ENCODE measurements around the gene ALX1.

ALX1 gene

GRCh38 chr12:85280165-85280983, at the start of gene ALX1:
Gene ALX1 (plus strand): TSS chr12:85280220. CDS start chr12:85280262, 42 bp downstream.
- peak; percentile 57 for DNase-seq (ENCODE audit: low spot score)

GRCh38 chr12:85237327-85237726, 42.7 kb upstream of the ALX1 start:
- DNase-seq (ENCODE audit: low spot score): no peak

GRCh38 chr12:85244561-85244960, 35.5 kb upstream of the ALX1 start:
- DNase-seq (ENCODE audit: low spot score): no peak

GRCh38 chr12:85253853-85254252, 26.2 kb upstream of the ALX1 start:
- DNase-seq (ENCODE audit: low spot score): no peak

GRCh38 chr12:85257671-85258070, 22.3 kb upstream of the ALX1 start:
- no peak for DNase-seq (ENCODE audit: low spot score)

GRCh38 chr12:85260447-85260846, 19.6 kb upstream of the ALX1 start:
- DNase-seq (ENCODE audit: low spot score): no peak

- no peak for DNase-seq (ENCODE audit: low spot score)
These were observed 19.1 kb upstream of the ALX1 start for GRCh38 chr12:85260896-85261295.

GRCh38 chr12:85266356-85266755, 13.7 kb upstream of the ALX1 start:
- DNase-seq (ENCODE audit: low spot score): no peak

GRCh38 chr12:85273381-85274314, 6.4 kb upstream of the ALX1 start:
- DNase-seq (ENCODE audit: low spot score): no peak

- no peak for DNase-seq (ENCODE audit: low spot score)
These were observed 5.7 kb upstream of the ALX1 start for GRCh38 chr12:85274315-85274651.

- DNase-seq (ENCODE audit: low spot score): no peak
These were observed 4.6 kb upstream of the ALX1 start for GRCh38 chr12:85275374-85275773.

GRCh38 chr12:85277191-85277590, 2.8 kb upstream of the ALX1 start:
- no peak for DNase-seq (ENCODE audit: low spot score)

- DNase-seq (ENCODE audit: low spot score): no peak
These were observed 2.0 kb upstream of the ALX1 start for GRCh38 chr12:85277900-85278597.

- DNase-seq (ENCODE audit: low spot score): no peak
These were observed 1.2 kb upstream of the ALX1 start for GRCh38 chr12:85278598-85279448.

- no peak for DNase-seq (ENCODE audit: low spot score)
These were observed 413 bp upstream of the ALX1 start for GRCh38 chr12:85279449-85280164.

- DNase-seq (ENCODE audit: low spot score): no peak
These were observed 1.1 kb downstream of the ALX1 start for GRCh38 chr12:85280984-85281630.

- DNase-seq (ENCODE audit: low spot score): no peak
These were observed 1.8 kb downstream of the ALX1 start for GRCh38 chr12:85281636-85282312.

- DNase-seq (ENCODE audit: low spot score): no peak
These were observed 3.5 kb downstream of the ALX1 start for GRCh38 chr12:85283560-85283959.

- no peak for DNase-seq (ENCODE audit: low spot score)
These were observed 16.3 kb downstream of the ALX1 start for GRCh38 chr12:85296362-85296761.

- no peak for DNase-seq (ENCODE audit: low spot score)
These were observed 19.0 kb downstream of the ALX1 start for GRCh38 chr12:85299053-85299452.

All from D341Med (cell line).